Thyroid gland (tissue), 4 donors: ENCODE data around the gene PRPF40A.

Source experiments
- POLR2A ChIP-seq, 2 donors: fragments of 450-650 bp; IDR thresholded peaks; one replicate each; pipeline ENCODE4 v1.6.1; 2017; ENCODE audit warnings: antibody characterized with exemption in 2 of 2, mild to moderate bottlenecking in 2 of 2, moderate library complexity in 1 of 2
- TF ChIP-seq, protein P1 (sequence below), 6 experiments: fragments of 200-600 bp in 3 of 6; fragments of 450-650 bp in 3 of 6; sonication (generic) in 3 of 6; IDR thresholded peaks; one replicate each; pipeline ENCODE4 v1.5.1; 2016 to 2019; ENCODE audit warnings: antibody characterized with exemption in 6 of 6, mild to moderate bottlenecking in 2 of 6, inconsistent platforms in 1 of 6, moderate library complexity in 1 of 6

DNA sequence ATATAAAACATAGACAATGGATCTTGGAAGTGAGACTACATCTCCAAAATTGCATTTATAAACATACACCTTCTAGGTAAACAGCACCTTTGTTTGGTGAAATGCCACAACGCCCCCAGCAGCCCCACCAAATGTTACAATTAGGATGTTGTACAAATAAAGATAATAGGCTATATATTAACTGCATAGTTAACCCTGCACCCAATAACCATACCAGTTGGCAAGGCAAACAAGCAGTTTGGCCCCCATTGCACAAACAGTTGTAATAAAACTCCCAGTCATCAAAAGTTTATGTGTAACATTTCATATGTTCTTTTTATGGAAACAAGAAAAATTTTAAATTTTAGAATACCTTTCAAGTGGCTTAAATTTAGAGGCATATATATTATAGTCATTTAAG is 67.3 kb downstream of the PRPF40A start:
- TF ChIP-seq, protein P1, sequence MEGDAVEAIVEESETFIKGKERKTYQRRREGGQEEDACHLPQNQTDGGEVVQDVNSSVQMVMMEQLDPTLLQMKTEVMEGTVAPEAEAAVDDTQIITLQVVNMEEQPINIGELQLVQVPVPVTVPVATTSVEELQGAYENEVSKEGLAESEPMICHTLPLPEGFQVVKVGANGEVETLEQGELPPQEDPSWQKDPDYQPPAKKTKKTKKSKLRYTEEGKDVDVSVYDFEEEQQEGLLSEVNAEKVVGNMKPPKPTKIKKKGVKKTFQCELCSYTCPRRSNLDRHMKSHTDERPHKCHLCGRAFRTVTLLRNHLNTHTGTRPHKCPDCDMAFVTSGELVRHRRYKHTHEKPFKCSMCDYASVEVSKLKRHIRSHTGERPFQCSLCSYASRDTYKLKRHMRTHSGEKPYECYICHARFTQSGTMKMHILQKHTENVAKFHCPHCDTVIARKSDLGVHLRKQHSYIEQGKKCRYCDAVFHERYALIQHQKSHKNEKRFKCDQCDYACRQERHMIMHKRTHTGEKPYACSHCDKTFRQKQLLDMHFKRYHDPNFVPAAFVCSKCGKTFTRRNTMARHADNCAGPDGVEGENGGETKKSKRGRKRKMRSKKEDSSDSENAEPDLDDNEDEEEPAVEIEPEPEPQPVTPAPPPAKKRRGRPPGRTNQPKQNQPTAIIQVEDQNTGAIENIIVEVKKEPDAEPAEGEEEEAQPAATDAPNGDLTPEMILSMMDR (IDR thresholded peaks at IDR 0.05): no peak
- no peak for TF ChIP-seq POLR2A (IDR thresholded peaks at IDR 0.05)
